Loucy (cell line): ENCODE data around the gene CAMTA1.

Experiments
- EZH2phosphoT487 ChIP-seq: fragments of 200-600 bp; IDR thresholded peaks from 2 replicates; pipeline ENCODE4 v1.6.1; 2018; ENCODE audit warnings: antibody characterized with exemption, mild to moderate bottlenecking, moderate library complexity, borderline replicate concordance
- TF ChIP-seq, protein P1 (sequence below): fragments of 200-600 bp; sonication (generic); conservative IDR thresholded peaks from 2 replicates; pipeline ENCODE4 v1.5.1; 2014; ENCODE audit warnings: mild to moderate bottlenecking, antibody characterized with exemption, low read length

DNA sequence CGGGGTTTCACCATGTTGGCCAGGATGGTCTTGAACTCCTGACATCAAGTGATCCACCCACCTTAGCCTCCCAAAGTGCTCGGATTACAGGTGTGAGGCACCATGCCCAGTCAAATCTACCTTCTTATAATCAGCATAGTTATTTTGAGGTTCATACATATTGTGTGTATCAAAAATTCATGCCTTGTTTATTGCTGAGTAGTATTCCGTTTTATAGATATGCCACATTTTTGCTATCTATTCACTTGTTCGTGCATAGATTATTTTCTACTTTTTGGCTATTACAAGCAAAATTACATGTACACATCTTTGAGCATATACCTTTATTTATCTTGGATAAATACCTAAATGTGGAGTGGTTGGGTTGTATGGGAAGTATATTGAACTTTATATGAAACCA, 344.9 kb downstream of the CAMTA1 start:
- TF ChIP-seq, protein P1, sequence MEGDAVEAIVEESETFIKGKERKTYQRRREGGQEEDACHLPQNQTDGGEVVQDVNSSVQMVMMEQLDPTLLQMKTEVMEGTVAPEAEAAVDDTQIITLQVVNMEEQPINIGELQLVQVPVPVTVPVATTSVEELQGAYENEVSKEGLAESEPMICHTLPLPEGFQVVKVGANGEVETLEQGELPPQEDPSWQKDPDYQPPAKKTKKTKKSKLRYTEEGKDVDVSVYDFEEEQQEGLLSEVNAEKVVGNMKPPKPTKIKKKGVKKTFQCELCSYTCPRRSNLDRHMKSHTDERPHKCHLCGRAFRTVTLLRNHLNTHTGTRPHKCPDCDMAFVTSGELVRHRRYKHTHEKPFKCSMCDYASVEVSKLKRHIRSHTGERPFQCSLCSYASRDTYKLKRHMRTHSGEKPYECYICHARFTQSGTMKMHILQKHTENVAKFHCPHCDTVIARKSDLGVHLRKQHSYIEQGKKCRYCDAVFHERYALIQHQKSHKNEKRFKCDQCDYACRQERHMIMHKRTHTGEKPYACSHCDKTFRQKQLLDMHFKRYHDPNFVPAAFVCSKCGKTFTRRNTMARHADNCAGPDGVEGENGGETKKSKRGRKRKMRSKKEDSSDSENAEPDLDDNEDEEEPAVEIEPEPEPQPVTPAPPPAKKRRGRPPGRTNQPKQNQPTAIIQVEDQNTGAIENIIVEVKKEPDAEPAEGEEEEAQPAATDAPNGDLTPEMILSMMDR, result no peak
- no peak for TF ChIP-seq EZH2phosphoT487
